Measurements from ENCODE around the gene DNAJC1. TPM values are rescaled to one million over a fixed set of nuclear protein-coding genes. Genes with fewer than 3 reads are reported as not detected.
"Not testable (repeated sequence)": the region's sequence is repeated elsewhere in the genome, so short reads cannot be mapped to it uniquely, and the experiment has no call there.

Gene DNAJC1
- total and polyA plus RNA-seq, 3 donors from 2014 or later, result 16.7 to 59.6 (median 59.0) TPM

GRCh38 chr10:21720090-21720489 lies 283.4 kb downstream of the DNAJC1 start:
- H3K4me3 ChIP-seq, result no peak overlapping the region
- no peaks in the 10 kb centered on the region for H3K36me3 ChIP-seq (ENCODE audit: low read depth, missing control alignments)
- intact Hi-C loops (cut with DNase I; ENCODE audit: low total_unique reads), result no loop called here
- TF ChIP-seq, protein P1, sequence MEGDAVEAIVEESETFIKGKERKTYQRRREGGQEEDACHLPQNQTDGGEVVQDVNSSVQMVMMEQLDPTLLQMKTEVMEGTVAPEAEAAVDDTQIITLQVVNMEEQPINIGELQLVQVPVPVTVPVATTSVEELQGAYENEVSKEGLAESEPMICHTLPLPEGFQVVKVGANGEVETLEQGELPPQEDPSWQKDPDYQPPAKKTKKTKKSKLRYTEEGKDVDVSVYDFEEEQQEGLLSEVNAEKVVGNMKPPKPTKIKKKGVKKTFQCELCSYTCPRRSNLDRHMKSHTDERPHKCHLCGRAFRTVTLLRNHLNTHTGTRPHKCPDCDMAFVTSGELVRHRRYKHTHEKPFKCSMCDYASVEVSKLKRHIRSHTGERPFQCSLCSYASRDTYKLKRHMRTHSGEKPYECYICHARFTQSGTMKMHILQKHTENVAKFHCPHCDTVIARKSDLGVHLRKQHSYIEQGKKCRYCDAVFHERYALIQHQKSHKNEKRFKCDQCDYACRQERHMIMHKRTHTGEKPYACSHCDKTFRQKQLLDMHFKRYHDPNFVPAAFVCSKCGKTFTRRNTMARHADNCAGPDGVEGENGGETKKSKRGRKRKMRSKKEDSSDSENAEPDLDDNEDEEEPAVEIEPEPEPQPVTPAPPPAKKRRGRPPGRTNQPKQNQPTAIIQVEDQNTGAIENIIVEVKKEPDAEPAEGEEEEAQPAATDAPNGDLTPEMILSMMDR (IDR thresholded peaks at IDR 0.05), result no peak
- no peak for TF ChIP-seq POLR2A (IDR thresholded peaks at IDR 0.05)
- no peak for DNase-seq
- H3K4me1 ChIP-seq, result peaks cover 17% of the 10 kb centered on the region
- H3K27me3 ChIP-seq, result no peaks in the 10 kb centered on the region
- 89 to 96% methylated on average over 3 of the region's 3 CpGs for WGBS, 2 donors
- H3K9me3 ChIP-seq, result no peaks in the 10 kb centered on the region
- no peak overlapping the region for H3K27ac ChIP-seq

DNA sequence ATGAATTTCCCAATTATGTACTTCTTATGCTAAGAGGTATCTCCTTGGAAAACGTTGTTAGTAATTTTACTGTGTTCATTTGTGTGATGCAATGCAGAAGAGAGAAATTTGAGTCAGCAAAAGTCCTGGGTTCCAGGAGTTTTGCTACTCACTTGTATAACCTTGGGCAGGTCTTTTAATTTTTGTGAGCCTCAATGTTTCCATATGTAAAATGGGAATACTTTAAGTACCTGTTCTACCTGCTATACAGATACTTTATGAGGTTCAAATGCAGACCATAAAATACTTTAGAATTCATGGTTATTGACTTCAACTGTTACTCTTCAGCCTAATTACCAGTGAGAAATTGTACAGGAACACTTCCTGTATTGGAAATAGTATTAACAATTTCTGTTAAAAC lies 284.0 kb downstream of the DNAJC1 start:
- no peak for TF ChIP-seq POLR2A (IDR thresholded peaks at IDR 0.05)
- TF ChIP-seq, protein P1 (IDR thresholded peaks at IDR 0.05), result no peak
- Histone ChIP-seq H3K27me3 (no peaks in the 10 kb centered on the region), H3K4me1 (peaks cover 11% of the 10 kb centered on the region), H3K9me3 (no peaks in the 10 kb centered on the region), H3K27ac (no peak overlapping the region), H3K36me3 (ENCODE audit: low read depth, missing control alignments) (no peaks in the 10 kb centered on the region), H3K4me3 (no peak overlapping the region)
- intact Hi-C loops (cut with DNase I; ENCODE audit: low total_unique reads), result no loop called here
- WGBS, 2 donors, result 48 to 72% methylated on average over 1 of the region's 1 CpG
- no peak for DNase-seq

- H3K4me1 ChIP-seq; H3K9me3 ChIP-seq; intact Hi-C loops (cut with DNase I; ENCODE audit: low total_unique reads); H3K27me3 ChIP-seq; H3K36me3 ChIP-seq (ENCODE audit: low read depth, missing control alignments); H3K27ac ChIP-seq; H3K4me3 ChIP-seq; DNase-seq: not testable (repeated sequence)
- 94 to 96% methylated on average over 3 of the region's 3 CpGs for WGBS, 2 donors
Measured at GRCh38 chr10:21717437-21718054, 286.0 kb downstream of the DNAJC1 start.

DNA sequence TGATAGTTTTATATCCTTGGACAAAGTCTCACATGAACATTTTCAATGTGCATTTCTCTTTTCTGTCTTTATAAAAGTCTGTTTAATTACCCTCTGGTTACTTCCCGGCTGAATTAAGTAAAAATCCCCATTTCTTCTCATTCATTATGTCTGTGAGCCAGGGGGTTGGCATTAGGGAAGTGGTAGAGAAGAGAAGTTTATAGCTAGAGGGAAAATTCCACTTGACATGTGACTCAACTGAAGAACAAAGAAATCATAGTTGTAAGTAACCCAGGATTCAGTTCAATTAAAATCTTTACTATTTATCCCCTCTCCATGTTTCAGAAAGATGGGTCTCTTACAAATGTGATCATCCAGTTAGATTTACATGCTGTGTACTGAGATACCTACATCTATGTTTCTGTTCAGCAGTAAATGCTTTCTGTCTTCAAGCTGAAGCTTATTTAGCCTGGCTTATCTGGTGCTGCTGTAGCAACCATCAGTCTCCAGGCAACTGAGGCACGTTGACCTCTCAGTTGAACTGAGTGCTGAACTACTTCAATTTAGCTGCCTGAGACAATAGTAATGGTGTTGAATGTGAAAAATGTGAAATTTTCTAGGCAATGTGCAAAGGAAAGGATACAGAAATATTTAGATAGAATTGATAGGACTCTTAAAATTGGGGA lies 287.9 kb downstream of the DNAJC1 start:
- Histone ChIP-seq H3K27me3 (no peaks in the 10 kb centered on the region), H3K9me3 (no peaks in the 10 kb centered on the region), H3K4me3 (no peak overlapping the region), H3K4me1 (no peaks in the 10 kb centered on the region), H3K36me3 (ENCODE audit: low read depth, missing control alignments) (no peaks in the 10 kb centered on the region), H3K27ac (no peak overlapping the region)
- WGBS, 2 donors, result 73 to 82% methylated on average over 2 of the region's 2 CpGs
- DNase-seq, result no peak
- intact Hi-C loops (cut with DNase I; ENCODE audit: low total_unique reads), result no loop called here
- TF ChIP-seq, protein P1 (IDR thresholded peaks at IDR 0.05), result no peak
- TF ChIP-seq POLR2A (IDR thresholded peaks at IDR 0.05), result no peak

GRCh38 chr10:21712975-21713374 lies 290.6 kb downstream of the DNAJC1 start:
- H3K27ac ChIP-seq, result no peak overlapping the region
- 83 to 86% methylated on average over 4 of the region's 4 CpGs for WGBS, 2 donors
- H3K9me3 ChIP-seq, result no peaks in the 10 kb centered on the region
- no peaks in the 10 kb centered on the region for H3K36me3 ChIP-seq (ENCODE audit: low read depth, missing control alignments)
- H3K27me3 ChIP-seq, result no peaks in the 10 kb centered on the region
- no peaks in the 10 kb centered on the region for H3K4me1 ChIP-seq
- H3K4me3 ChIP-seq, result no peak overlapping the region
- no peak for DNase-seq
- TF ChIP-seq, protein P1 (IDR thresholded peaks at IDR 0.05), result no peak
- TF ChIP-seq POLR2A (IDR thresholded peaks at IDR 0.05), result no peak
- intact Hi-C loops (cut with DNase I; ENCODE audit: low total_unique reads), result no loop called here
